Heart left ventricle (tissue), 16 donors: Measurements from ENCODE around the gene HSPA9. TPM values are rescaled to one million over a fixed set of nuclear protein-coding genes. Genes with fewer than 3 reads are reported as not detected.

Experiments
- ATAC-seq, 4 donors: fragments of 200-7000 bp; cut with Tn5 transposase; one replicate each; pipeline ENCODE4 v1.9.1; 2020 to 2022; ENCODE audit warnings: moderate library complexity in 4 of 4, mild to moderate bottlenecking in 3 of 4, moderate number of reproducible peaks in 1 of 4
- DNase-seq, 5 donors: peaks; one replicate each; pipeline ENCODE4 v3.0.0-alpha.2; 2020
- H3K27ac ChIP-seq, 12 donors: fragments of 200-600 bp; sonication (generic) in 4 of 12; one replicate each; pipeline versions ENCODE4 v1.5.0 to v1.8.0; 2016 to 2022; ENCODE audit warnings: mild to moderate bottlenecking in 2 of 12
- H3K27me3 ChIP-seq, 9 donors: fragments of 200-600 bp; sonication (generic) in 2 of 9; one replicate each; pipeline versions ENCODE4 v1.5.1 to v1.8.0; 2016 to 2022; ENCODE audit warnings: mild to moderate bottlenecking in 3 of 9
- H3K36me3 ChIP-seq, 9 donors: fragments of 200-600 bp; sonication (generic) in 2 of 9; one replicate each; pipeline versions ENCODE4 v1.5.0 to v1.8.0; 2018 to 2022; ENCODE audit warnings: mild to moderate bottlenecking in 2 of 9
- H3K4me1 ChIP-seq, 12 donors: fragments of 200-600 bp; sonication (generic) in 4 of 12; one replicate each; pipeline versions ENCODE4 v1.5.0 to v1.8.0; 2016 to 2022; ENCODE audit warnings: mild to moderate bottlenecking in 3 of 12
- H3K4me3 ChIP-seq, 12 donors: fragments of 200-600 bp; sonication (generic) in 4 of 12; one replicate each; pipeline versions ENCODE4 v1.5.0 to v1.8.0; 2017 to 2022; ENCODE audit warnings: mild to moderate bottlenecking in 9 of 12, moderate library complexity in 4 of 12
- H3K9me3 ChIP-seq, 12 donors: fragments of 200-600 bp; sonication (generic) in 4 of 12; one replicate each; pipeline versions ENCODE4 v1.5.0 to v1.8.0; 2016 to 2022; ENCODE audit warnings: mild to moderate bottlenecking in 1 of 12
- CTCF ChIP-seq, 12 donors: fragments of 200-600 bp; sonication (generic) in 4 of 12; IDR thresholded peaks; one replicate each; pipeline versions ENCODE4 v1.5.0 to v1.8.0; 2018 to 2022; ENCODE audit warnings: antibody characterized with exemption in 12 of 12, mild to moderate bottlenecking in 5 of 12
- POLR2A ChIP-seq, 2 donors: fragments of 450-650 bp; IDR thresholded peaks; one replicate each; pipeline ENCODE4 v1.6.1; 2017; ENCODE audit warnings: antibody characterized with exemption in 2 of 2, mild to moderate bottlenecking in 2 of 2, moderate library complexity in 2 of 2
- WGBS, 4 donors: extraction: QIAGEN DNeasy Blood & Tissue Kit in 2 of 4; methylation state at CpG; one replicate each; pipeline versions ENCODE4 v1.1.5 to v1.1.7; 2013 to 2018; 5-methylcytosine and 5-hydroxymethylcytosine counted together
- intact Hi-C, 10 donors: fragments of 100-400 bp; cut with DNase I; formaldehyde crosslinking; loops; one replicate each; pipeline versions ENCODE4 v1.11.1 to v1.14.2; 2022
- polyA plus RNA-seq, 2 donors: library from polyadenylated mRNA; stranded (reverse); fragments of 200-250 nt; gene quantifications; one replicate each; pipeline ENCODE4 v1.2.3, GENCODE V29; 2013
- total RNA-seq, 9 donors: library from RNA; depleted of rRNA in 2 of 9; stranded (reverse); fragments of >200 nt in 2 of 9; fragmentation: NEBNext Ultra II Directional in 3 of 9; extraction: Animal tissue kit (Norgen Biotek cat#: 25700) in 3 of 9; gene quantifications; one replicate each; pipeline versions ENCODE4 v1.1.0 to v1.2.4, GENCODE V29; 2016 to 2023
- donor health status: ischemic (EF 13 %, LVEDD 7.1; RV severe dilation, severe dysfunction).
- donor health status: healthy with polysubstance abuse.
- donor health status: DM: no; HTN: yes; CAD: no.
- donor health status: DM: no; HTN: no; CAD: no.
- donor health status: ischemic (EF 25% LVEDD 6.9; RV normal size, moderate dysfunction).
- donor health status: ischemic (EF 25% LVEDD 5.7; RV mildly dilated, moderate dysfunction).
- donor health status: healthy.
- donor health status: DM: yes; HTN: yes; CAD: no.
- donor health status: ischemic (EF 35%, LVEDD 5.7; RV mildly dilated, moderate dysfunction).
- donor health status: nonischemic (EF 11% LVEDD 7.7; RV severe dilation, severe dysfunction).
- donor health status: DM: yes; HTN: yes; CAD: no.
- donor health status: PGD.
- donor health status: ischemic (EF 29% LVEDD 5.4; RV normal size, mild dysfunction).
- donor health status: nonischemic (EF 23%, LVEDD 6.1; RV moderate dilation, normal function).

HSPA9 gene
- total and polyA plus RNA-seq, 11 donors = 115 to 481 (median 313) TPM

- ATAC-seq = no peak
- intact Hi-C loops = no loop called here
- Histone ChIP-seq H3K4me1 (peaks cover 0 to 22% (median 0%) of the 10 kb centered on the region in 12 donors), H3K27ac (no peak overlapping the region), H3K9me3 (no peaks in the 10 kb centered on the region), H3K27me3 (no peaks in the 10 kb centered on the region), H3K4me3 (no peak overlapping the region), H3K36me3 (peaks cover 3 to 98% (median 97%) of the 10 kb centered on the region in 9 donors)
- no peak for TF ChIP-seq CTCF (IDR thresholded peaks at IDR 0.05)
- TF ChIP-seq POLR2A (IDR thresholded peaks at IDR 0.05) = no peak
- WGBS, 4 donors = 94 to 96% (median 95%) methylated on average over 6 of the region's 6 CpGs
- no peak for DNase-seq
Observed at GRCh38 chr5:138560971-138561370, 14.2 kb downstream of the HSPA9 start.

- Histone ChIP-seq H3K9me3 (no peaks in the 10 kb centered on the region), H3K4me3 (no peak overlapping the region), H3K27me3 (no peaks in the 10 kb centered on the region), H3K4me1 (peaks cover 0 to 16% (median 0%) of the 10 kb centered on the region in 12 donors), H3K27ac (no peak overlapping the region), H3K36me3 (peaks cover 0 to 98% (median 97%) of the 10 kb centered on the region in 9 donors)
- DNase-seq (no peak), ATAC-seq (no peak)
- WGBS, 4 donors = 77 to 87% (median 86%) methylated on average over 7 of the region's 7 CpGs
- intact Hi-C loops = no loop called here
- no peak for TF ChIP-seq CTCF (IDR thresholded peaks at IDR 0.05)
- TF ChIP-seq POLR2A (IDR thresholded peaks at IDR 0.05) = no peak
Observed at GRCh38 chr5:138559937-138560336, 15.3 kb downstream of the HSPA9 start.

GRCh38 chr5:138557677-138558076 is 17.5 kb downstream of the HSPA9 start:
- Histone ChIP-seq H3K9me3 (no peaks in the 10 kb centered on the region), H3K27me3 (no peaks in the 10 kb centered on the region), H3K27ac (no peak overlapping the region), H3K4me3 (no peak overlapping the region), H3K4me1 (peaks cover 0 to 1% (median 0%) of the 10 kb centered on the region in 12 donors), H3K36me3 (peaks cover 0 to 99% (median 91%) of the 10 kb centered on the region in 9 donors)
- WGBS, 4 donors = 59 to 82% (median 78%) methylated on average over 2 of the region's 2 CpGs
- DNase-seq (no peak), ATAC-seq (no peak)
- intact Hi-C loops = no loop called here
- no peak for TF ChIP-seq CTCF (IDR thresholded peaks at IDR 0.05)
- no peak for TF ChIP-seq POLR2A (IDR thresholded peaks at IDR 0.05)

- no peaks in the 10 kb centered on the region for H3K4me1 ChIP-seq
- H3K27ac ChIP-seq = no peak overlapping the region
- H3K4me3 ChIP-seq = no peak overlapping the region
- TF ChIP-seq POLR2A (IDR thresholded peaks at IDR 0.05) (no peak), CTCF (IDR thresholded peaks at IDR 0.05) (no peak)
- no peak for DNase-seq
- no peak for ATAC-seq
- no peaks in the 10 kb centered on the region for H3K9me3 ChIP-seq
- H3K36me3 ChIP-seq = peaks cover 0 to 74% (median 57%) of the 10 kb centered on the region in 9 donors
- WGBS, 4 donors = 70 to 82% (median 75%) methylated on average over 1 of the region's 1 CpG
- intact Hi-C loops = no loop called here
- no peaks in the 10 kb centered on the region for H3K27me3 ChIP-seq
Observed at GRCh38 chr5:138554143-138554542, 21.1 kb downstream of the HSPA9 start.
